A549 treated with AZD2906 at 1 μM for 4 hours (cell line): Measurements from ENCODE around the gene EIF5. TPM values are rescaled to one million over a fixed set of nuclear protein-coding genes. Genes with fewer than 3 reads are reported as not detected.

ENCODE experiments used
- total RNA-seq: library from RNA; stranded (reverse); fragments of 200-300 nt; extraction: Qiagen RNA extraction; gene quantifications from 5 replicates; pipeline ENCODE4 v1.2.3, GENCODE V29; 2022

Gene EIF5
- 194 to 268 TPM (median 233 TPM) in 5 replicates for total RNA-seq

DNA sequence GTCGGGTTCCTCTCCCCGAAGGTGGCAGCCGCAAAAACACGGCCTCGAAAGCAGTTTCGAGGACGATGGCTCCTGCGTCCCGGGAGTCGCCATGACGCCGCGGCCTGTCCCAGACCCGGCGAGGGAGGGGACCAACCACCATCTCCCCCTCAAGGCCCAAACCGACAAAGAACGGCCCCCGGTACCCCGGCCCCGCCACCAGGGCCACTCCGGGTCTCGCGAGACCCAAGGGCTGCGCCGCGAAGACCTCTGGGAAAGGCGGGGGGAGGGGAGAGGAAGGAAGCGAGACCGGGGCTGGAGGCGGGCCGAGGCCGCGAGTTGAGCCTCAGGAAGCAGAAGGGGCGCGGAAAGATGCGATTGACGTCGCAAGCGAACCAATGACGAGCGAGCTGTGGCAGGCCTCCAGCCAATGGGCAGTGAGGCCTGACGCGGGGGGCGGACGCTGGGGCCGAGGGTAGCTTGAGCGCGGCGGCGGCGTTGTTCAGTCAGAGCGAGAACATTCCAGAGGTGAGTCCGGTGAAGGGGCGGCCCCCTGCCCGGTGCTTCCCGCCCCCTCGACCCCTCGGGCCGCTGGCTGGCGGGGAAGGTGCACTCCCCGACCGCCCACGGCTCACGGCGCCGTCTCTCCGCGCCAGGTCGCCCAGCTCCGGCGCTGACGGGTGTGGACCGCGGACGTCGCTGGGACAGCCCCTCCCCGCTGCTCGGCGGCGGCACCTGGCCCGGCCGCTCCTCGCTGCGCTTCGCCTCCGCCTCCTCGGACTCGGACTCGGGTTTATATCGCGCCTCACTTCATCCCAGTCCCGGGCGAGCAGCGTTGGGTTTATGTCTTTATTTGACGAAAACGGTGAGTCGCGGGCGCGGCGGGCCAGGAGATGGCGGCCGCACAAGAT lies at the start of gene EIF5:
EIF5 (plus strand) TSS at position 484 of the 890 bp plus-strand sequence. CDS start 1,624 bp downstream, outside the sequence.

DNA sequence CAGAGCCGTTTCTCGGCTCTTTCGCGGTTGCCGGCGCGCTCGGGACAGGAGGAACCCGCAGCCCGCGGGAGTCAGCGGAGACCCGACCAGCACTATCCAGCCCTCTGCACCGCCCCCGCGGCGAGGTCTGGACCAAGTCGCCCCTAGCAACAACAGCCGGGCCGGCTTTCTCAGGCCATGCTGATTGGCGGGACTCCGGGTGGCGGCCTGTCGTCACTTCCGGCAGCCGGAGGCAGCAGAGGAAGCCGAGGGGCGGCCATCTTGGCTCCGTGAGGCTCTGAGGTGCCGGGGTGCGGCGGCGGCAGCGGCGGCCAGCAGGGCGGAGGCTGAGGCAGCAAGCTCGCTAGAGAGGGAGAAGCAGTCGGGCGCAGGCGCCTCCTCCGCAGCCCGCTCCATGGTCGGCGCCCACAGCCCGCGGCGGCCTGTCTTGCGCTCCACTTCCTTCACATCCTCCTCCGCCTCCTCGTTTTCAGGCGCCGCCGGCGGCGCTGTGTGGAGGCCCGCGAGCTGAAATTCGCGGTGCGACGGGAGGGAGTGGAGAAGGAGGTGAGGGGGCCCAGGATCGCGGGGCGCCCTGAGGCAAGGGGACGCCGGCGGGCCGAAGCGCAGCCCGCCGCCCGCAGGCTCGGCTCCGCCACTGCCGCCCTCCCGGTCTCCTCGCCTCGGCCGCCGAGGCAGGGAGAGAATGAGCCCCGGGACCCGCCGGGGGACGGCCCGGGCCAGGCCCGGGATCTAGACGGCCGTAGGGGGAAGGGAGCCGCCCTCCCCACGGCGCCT lies 51.3 kb downstream of the EIF5 start, which contains the start of gene MARK3:
MARK3 (plus strand) TSS at position 264 of the 777 bp plus-strand sequence. CDS start 615 bp downstream, outside the sequence.

Other genes starting within 250 kb of the EIF5 start
- 0.60 to 2.3 TPM (median 1.7 TPM) in 5 replicates for gene EXOC3L4, start 239.5 kb upstream of the EIF5 start, total RNA-seq
- gene TNFAIP2, start 210.8 kb upstream of the EIF5 start, total RNA-seq, result 249 to 283 TPM (median 275 TPM) in 5 replicates
- gene MARK3, start 51.2 kb downstream of the EIF5 start, total RNA-seq, result 49.6 to 59.8 TPM (median 50.5 TPM) in 5 replicates
- gene CKB, start 188.6 kb downstream of the EIF5 start, total RNA-seq, result 155 to 203 TPM (median 178 TPM) in 5 replicates
- 17.5 to 29.7 TPM (median 27.4 TPM) in 5 replicates for gene TRMT61A, start 195.0 kb downstream of the EIF5 start, total RNA-seq
- 20.5 to 26.4 TPM (median 22.3 TPM) in 5 replicates for gene BAG5, start 228.4 kb downstream of the EIF5 start, total RNA-seq
- 46.4 to 60.7 TPM (median 52.0 TPM) in 5 replicates for gene COA8, start 228.7 kb downstream of the EIF5 start, total RNA-seq